ENCODE results near the gene GIN1.
"Not testable (repeated sequence)": the region's sequence is repeated elsewhere in the genome, so short reads cannot be mapped to it uniquely, and the experiment has no call there.

Gene GIN1

DNA sequence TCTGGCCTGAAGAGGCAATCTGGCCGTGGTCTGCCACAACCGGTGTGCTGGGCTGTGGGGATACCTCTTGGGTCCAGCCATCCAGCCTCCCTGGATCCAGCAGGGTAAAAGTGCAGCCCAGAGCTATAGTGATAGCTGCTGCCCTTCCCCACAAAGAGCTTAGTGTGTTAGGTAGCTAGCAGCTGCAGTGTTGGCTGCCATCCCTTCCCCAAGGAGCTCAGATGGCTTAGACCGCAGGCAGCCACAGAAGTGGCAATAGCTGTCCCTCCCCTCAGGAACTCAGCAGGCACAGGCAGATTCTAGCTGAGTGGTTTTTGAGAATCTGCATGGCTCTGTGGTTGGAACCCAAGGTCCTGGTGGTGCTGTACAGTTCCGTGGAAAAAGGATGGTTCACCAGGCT, 40.1 kb downstream of the GIN1 start:
- no peaks in the 10 kb centered on the region for H3K4me1 ChIP-seq
- no peak overlapping the region for H3K4me3 ChIP-seq
- H3K9ac ChIP-seq: no peak overlapping the region
- no peaks in the 10 kb centered on the region for H4K20me1 ChIP-seq
- H3K36me3 ChIP-seq: peaks cover 7 to 18% (median 13%) of the 10 kb centered on the region in 11 experiments
- H3K4me2 ChIP-seq: no peak overlapping the region
- H3K27ac ChIP-seq: no peak overlapping the region
- no peak for TF ChIP-seq Cebpa-rat (IDR thresholded peaks at IDR 0.05)
- H3K27me3 ChIP-seq: no peaks in the 10 kb centered on the region
- peaks cover 55 to 90% (median 75%) of the 10 kb centered on the region in 11 experiments for H3K9me3 ChIP-seq (replicated peaks in 1 of 11)

DNA sequence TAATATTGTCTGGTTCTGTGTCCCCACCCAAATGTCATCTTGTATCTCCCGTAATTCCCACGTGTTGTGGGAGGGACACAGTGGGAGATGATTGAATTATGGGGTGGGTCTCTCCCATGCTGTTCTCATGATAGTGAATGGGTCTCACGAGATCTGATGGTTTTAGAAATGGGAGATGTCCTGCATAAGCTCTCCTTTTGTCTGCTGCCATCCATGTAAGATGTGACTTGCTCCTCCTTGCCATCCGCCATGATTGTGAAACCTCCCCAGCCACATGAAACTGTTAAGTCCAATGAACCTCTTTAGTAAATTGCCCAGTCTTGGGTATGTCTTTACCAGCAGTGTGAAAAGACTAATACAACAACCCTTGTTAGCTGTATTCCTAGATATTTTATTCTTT, 44.5 kb downstream of the GIN1 start:
- Histone ChIP-seq H3K4me2 (no peak overlapping the region), H3K27me3 (no peaks in the 10 kb centered on the region), H3K36me3 (no peaks in the 10 kb centered on the region), H3K9ac (no peak overlapping the region), H3K4me3 (no peak overlapping the region), H3K9me3 (replicated peaks in 1 of 11) (peaks cover 62 to 83% (median 79%) of the 10 kb centered on the region in 11 experiments), H3K4me1 (no peaks in the 10 kb centered on the region), H3K27ac (no peak overlapping the region), H4K20me1 (no peaks in the 10 kb centered on the region)
- TF ChIP-seq Cebpa-rat (IDR thresholded peaks at IDR 0.05): no peak

DNA sequence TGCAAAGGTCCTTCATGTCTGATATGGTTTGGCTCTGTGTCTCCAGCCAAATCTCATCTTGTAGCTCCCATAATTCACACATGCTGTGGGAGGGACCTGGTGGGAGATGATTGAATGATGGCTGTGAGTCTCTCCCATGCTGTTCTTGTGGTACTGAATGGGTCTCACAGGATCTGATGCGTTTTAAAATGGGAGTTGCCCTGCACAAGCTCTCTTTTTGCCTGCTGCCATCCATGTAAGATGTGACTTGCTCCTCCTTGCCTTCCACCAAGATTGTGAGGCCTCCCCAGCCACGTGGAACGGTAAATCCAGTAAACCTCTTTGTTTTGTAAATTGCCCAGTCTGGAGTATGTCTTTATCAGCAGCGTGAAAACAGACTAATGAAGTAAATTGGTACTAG, 46.4 kb downstream of the GIN1 start:
- H3K27me3 ChIP-seq, H3K4me1 ChIP-seq, H3K36me3 ChIP-seq, H3K27ac ChIP-seq, H3K9ac ChIP-seq, H4K20me1 ChIP-seq, H3K4me3 ChIP-seq, H3K4me2 ChIP-seq: not testable (repeated sequence)
- peaks cover 47 to 64% (median 59%) of the 10 kb centered on the region in 11 experiments for H3K9me3 ChIP-seq (replicated peaks in 1 of 11)

DNA sequence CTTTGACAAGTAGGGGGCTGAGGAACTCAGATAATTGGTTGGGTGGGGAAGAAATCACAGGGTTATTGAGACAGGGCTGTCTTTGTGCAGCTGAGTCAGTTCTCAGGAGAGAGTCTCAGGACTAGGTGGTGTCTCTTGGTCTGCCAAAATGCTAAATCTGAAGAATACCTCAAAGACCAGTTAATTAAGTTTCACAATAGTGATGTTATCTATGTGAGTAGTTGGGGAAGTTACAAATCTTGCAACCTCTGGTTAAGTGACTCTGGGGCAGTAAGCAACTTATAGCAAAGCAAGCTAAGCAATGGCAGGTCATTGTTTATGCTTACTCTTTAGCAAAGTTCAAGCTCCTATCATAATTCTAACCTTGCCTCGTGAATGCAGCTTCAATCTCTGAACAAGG, 53.6 kb downstream of the GIN1 start:
- no peak for TF ChIP-seq Cebpa-rat (IDR thresholded peaks at IDR 0.05)
- no peak overlapping the region for H3K27ac ChIP-seq
- H3K9ac ChIP-seq: no peak overlapping the region
- no peaks in the 10 kb centered on the region for H4K20me1 ChIP-seq
- no peaks in the 10 kb centered on the region for H3K4me1 ChIP-seq
- no peak overlapping the region for H3K4me3 ChIP-seq
- no peaks in the 10 kb centered on the region for H3K27me3 ChIP-seq
- no peaks in the 10 kb centered on the region for H3K9me3 ChIP-seq (replicated peaks in 1 of 11)
- no peaks in the 10 kb centered on the region for H3K36me3 ChIP-seq
- H3K4me2 ChIP-seq: no peak overlapping the region

DNA sequence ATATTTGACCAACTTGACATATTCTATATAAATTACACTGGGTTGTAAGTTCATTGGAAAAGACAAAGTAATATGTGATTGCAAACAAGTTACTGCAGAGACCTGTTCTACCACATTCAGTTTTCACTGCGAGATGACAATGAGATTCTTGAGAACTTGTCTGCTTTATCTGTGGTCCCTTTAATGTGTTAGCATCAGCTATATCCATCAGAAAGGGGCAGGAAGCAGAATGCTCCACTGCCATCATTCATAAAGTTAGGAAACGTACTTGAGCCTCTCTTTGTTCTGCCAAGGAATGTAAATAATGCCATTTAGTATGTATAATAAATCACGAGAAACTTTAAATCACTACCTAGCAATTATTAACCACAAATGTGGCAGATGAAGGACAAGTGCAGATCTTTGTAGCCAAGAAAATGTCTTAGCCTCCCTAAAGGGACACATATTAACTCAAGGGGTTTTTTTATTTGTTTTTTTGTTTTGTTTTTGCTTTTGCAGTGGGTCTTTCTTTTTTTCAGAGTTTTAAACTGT, 59.4 kb downstream of the GIN1 start:
- Histone ChIP-seq H3K4me2 (no peak overlapping the region), H3K9ac (no peak overlapping the region), H3K27ac (no peak overlapping the region), H4K20me1 (no peaks in the 10 kb centered on the region), H3K4me3 (no peak overlapping the region), H3K36me3 (no peaks in the 10 kb centered on the region), H3K27me3 (no peaks in the 10 kb centered on the region), H3K9me3 (replicated peaks in 1 of 11) (peaks cover 0 to 11% (median 3%) of the 10 kb centered on the region in 11 experiments; a peak in 8 of 22 replicates), H3K4me1 (no peaks in the 10 kb centered on the region)
- TF ChIP-seq Cebpa-rat (IDR thresholded peaks at IDR 0.05): no peak

DNA sequence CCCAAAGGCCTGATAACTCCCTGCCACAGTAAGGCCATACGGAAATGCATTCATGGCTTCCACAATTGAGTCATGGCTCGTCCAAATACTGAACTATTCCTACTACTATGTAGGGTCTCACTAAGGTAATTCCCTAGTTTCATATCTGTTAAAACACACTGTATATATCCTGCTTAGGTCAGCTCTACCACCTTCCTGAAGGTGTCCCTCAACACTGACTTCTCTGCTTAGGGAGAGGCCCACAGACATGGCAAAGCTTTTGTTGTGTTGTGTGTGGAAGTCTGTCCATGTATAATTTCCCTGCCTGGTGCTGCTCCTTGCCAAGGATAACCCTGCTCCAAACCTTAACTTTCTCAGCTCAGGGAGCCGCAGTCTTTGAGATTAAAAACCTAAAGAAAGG, 60.4 kb downstream of the GIN1 start:
- no peak overlapping the region for H3K4me2 ChIP-seq
- H3K4me1 ChIP-seq: no peaks in the 10 kb centered on the region
- no peaks in the 10 kb centered on the region for H3K36me3 ChIP-seq
- H3K9ac ChIP-seq: no peak overlapping the region
- H3K27ac ChIP-seq: no peak overlapping the region
- no peaks in the 10 kb centered on the region for H3K27me3 ChIP-seq
- no peaks in the 10 kb centered on the region for H4K20me1 ChIP-seq
- H3K9me3 ChIP-seq (replicated peaks in 1 of 11): peaks cover 0 to 11% (median 4%) of the 10 kb centered on the region in 11 experiments; a peak in 8 of 22 replicates
- no peak for TF ChIP-seq Cebpa-rat (IDR thresholded peaks at IDR 0.05)
- H3K4me3 ChIP-seq: no peak overlapping the region

DNA sequence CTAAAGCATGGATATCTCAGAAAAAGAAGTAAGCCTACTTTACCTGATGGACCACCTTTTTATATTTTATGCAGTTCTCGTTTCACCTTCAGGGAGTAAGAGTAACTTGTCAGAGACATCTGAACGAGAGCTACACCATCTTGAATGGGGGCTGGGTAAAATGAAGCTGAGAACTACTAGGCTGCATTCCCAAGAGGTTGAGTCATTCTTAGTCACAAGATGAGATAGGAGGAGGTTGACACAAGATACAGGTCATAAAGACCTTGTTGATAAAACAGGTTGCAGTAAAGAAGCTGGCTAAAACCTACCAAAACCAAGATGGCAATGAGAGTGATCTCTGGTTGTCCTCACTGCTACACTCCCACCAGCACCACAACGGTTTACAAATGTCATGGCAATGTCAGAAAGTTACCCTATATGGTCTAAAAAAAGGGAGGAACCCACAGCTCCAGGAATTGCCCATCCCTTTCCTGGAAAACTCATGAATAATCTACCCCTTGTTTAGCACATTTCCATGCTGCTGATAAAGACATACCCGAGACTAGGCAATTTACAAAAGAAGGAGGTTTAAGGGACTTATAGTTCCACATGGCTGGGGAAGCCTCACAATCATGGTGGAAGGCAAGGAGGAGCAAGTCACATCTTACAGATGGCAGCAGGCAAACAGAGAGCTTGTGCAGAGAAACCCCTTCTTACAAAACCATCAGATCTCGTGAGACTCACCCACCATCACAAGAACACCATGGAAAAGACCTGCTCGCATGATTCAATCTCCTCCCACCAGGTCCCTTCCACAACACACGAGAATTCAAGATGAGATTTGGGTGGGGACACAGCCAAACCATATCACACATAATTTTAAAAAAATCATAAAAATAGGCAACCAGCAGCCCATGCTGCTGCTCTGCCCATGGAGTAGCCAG, 62.5 kb downstream of the GIN1 start:
- no peaks in the 10 kb centered on the region for H3K36me3 ChIP-seq
- H3K27ac ChIP-seq: no peak overlapping the region
- H3K4me2 ChIP-seq: no peak overlapping the region
- H3K4me3 ChIP-seq: no peak overlapping the region
- no peak overlapping the region for H3K9ac ChIP-seq
- no peak for TF ChIP-seq Cebpa-rat (IDR thresholded peaks at IDR 0.05)
- no peaks in the 10 kb centered on the region for H3K4me1 ChIP-seq
- H4K20me1 ChIP-seq: no peaks in the 10 kb centered on the region
- H3K9me3 ChIP-seq (replicated peaks in 1 of 11): peaks cover 0 to 11% (median 4%) of the 10 kb centered on the region in 11 experiments; a peak in 8 of 22 replicates
- H3K27me3 ChIP-seq: no peaks in the 10 kb centered on the region

DNA sequence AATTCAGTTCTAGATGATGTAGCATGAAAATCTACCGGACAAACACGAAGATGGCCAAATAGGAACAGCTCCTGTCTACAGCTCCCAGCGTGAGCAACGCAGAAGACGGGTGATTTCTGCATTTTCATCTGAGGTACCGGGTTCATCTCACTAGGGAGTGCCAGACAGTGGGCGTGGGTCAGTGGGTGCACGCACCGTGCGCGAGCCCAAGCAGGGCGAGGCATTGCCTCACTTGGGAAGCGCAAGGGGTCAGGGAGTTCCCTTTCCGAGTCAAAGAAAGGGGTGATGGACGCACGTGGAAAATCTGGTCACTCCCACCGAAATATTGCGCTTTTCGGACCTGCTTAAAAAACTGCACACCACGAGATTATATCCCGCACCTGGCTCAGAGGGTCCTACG, 73.2 kb downstream of the GIN1 start:
- not testable (repeated sequence) for H4K20me1 ChIP-seq; H3K27ac ChIP-seq; H3K9ac ChIP-seq; H3K27me3 ChIP-seq; H3K9me3 ChIP-seq (replicated peaks in 1 of 11); H3K4me3 ChIP-seq; H3K36me3 ChIP-seq; H3K4me1 ChIP-seq; H3K4me2 ChIP-seq

DNA sequence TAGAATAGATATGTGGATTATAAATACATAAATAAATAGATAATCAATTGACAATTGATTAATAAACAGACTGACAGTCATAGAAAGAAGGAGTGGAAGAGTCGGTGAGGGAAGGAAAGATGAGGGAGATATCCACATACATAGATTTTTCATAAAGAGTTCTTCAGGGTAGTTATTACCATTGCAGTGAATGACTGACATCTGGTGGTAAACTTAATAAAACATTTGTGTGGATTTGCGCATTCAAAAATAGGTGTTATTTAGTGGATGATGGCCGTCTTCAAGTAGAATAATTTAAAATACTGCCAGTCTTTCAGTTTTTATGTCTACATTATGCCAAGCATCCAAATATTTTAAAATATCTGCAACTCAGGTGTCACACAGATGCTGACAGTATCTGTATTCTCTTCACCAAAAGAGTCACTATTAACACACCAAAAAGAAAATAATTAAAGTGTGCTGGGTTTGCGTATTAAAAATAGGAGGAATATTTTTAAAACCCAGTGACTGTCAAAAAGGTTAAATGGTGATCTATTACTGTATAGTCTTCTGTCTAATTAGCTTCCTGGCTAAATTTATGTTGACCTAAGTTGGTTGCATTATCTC, 78.8 kb downstream of the GIN1 start:
- TF ChIP-seq Cebpa-rat (IDR thresholded peaks at IDR 0.05): no peak
- no peak overlapping the region for H3K4me2 ChIP-seq
- H3K27ac ChIP-seq: no peak overlapping the region
- no peaks in the 10 kb centered on the region for H3K36me3 ChIP-seq
- no peak overlapping the region for H3K9ac ChIP-seq
- H3K9me3 ChIP-seq (replicated peaks in 1 of 11): no peaks in the 10 kb centered on the region
- no peaks in the 10 kb centered on the region for H4K20me1 ChIP-seq
- no peak overlapping the region for H3K4me3 ChIP-seq
- H3K4me1 ChIP-seq: no peaks in the 10 kb centered on the region
- H3K27me3 ChIP-seq: no peaks in the 10 kb centered on the region
